ENCODE measurements around the gene CNGA4. TPM values are rescaled to one million over a fixed set of nuclear protein-coding genes. Genes with fewer than 3 reads are reported as not detected.

Gene CNGA4
- total and polyA plus RNA-seq, 2 of the 13 experiments (the other 11 are each of a cell fraction or from before 2014, with no cell fraction given), result 0.03 TPM; not detected in 1

DNA sequence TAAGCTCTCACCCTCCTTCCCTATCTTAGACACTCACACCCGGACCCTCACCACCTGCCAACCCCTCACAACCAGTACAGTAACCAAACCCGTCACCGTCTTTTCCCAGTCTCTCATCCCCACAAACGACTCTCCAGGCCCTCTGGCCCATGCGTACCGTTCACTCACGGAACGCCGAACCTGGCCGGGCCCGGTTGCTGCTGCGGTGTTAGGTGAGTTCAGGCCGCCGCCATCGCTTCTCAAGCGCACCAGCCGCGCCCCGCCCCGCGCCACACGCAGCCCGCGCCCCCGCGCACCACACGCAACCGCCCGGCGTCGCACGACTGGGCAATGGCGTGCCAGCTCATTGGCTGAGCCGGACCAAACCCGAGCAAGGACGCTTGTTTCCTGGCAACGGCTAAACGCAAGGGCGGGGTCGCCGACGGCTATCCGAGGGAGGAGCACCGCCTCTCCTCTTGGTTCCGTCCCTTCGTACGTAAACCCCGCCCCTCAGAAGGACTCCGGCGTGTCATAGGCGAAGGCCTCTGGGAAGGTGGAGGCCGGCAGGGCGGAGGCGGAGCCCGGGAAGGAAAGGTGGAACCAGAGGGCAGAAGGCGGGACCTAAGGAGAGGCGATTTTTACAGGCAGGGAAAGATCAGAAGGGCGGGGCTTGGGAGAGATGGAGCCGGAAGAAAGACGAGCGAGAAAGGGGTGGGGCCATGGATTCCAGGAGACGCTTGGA, 4.3 kb upstream of the CNGA4 start, which contains the start of gene FHIP1B (continued):
- TF ChIP-seq ZNF775 (CRISPR knock-in tag; IDR thresholded peaks at IDR 0.05; ENCODE audit: borderline replicate concordance) (no peak), YEATS4 (CRISPR knock-in tag; IDR thresholded peaks at IDR 0.05; ENCODE audit: borderline replicate concordance) (peak; percentile 82), ZNF766 (CRISPR knock-in tag; IDR thresholded peaks at IDR 0.05; ENCODE audit: borderline replicate concordance) (no peak), TOE1 (CRISPR knock-in tag; IDR thresholded peaks at IDR 0.05) (no peak), KLF15 (CRISPR knock-in tag; IDR thresholded peaks at IDR 0.05; ENCODE audit: borderline replicate concordance) (no peak), KDM5B (CRISPR knock-in tag; IDR thresholded peaks at IDR 0.05; ENCODE audit: borderline replicate concordance) (peak; percentile 31; the same call in 1 of the 2 replicates), HMGA1 (CRISPR knock-in tag; conservative IDR thresholded peaks at IDR 0.05) (no peak), RBM22 (optimal IDR thresholded peaks at IDR 0.05; ENCODE audit: low read length) (no peak), KLF16 (CRISPR knock-in tag; IDR thresholded peaks at IDR 0.05) (no peak), HOXA7 (CRISPR knock-in tag; IDR thresholded peaks at IDR 0.05) (no peak), ZSCAN30 (CRISPR knock-in tag; IDR thresholded peaks at IDR 0.05) (no peak), MBNL3 (CRISPR knock-in tag; conservative IDR thresholded peaks at IDR 0.05) (no peak), NCOA5 (CRISPR knock-in tag; IDR thresholded peaks at IDR 0.05) (no peak), ZNF44 (CRISPR knock-in tag; IDR thresholded peaks at IDR 0.05) (no peak), SALL1 (CRISPR knock-in tag; IDR thresholded peaks at IDR 0.05) (peak; percentile 84), YEATS2 (CRISPR knock-in tag; IDR thresholded peaks at IDR 0.05; ENCODE audit: borderline replicate concordance) (peak; percentile 47; the same call in 1 of the 2 replicates), HES4 (CRISPR knock-in tag; IDR thresholded peaks at IDR 0.05; ENCODE audit: borderline replicate concordance) (no peak), RAD51 (IDR thresholded peaks at IDR 0.05; ENCODE audit: borderline replicate concordance) (no peak), EHMT2 (IDR thresholded peaks at IDR 0.05; ENCODE audit: borderline replicate concordance, low read depth, low read length) (no peak)
- TF ChIP-seq, protein P1, sequence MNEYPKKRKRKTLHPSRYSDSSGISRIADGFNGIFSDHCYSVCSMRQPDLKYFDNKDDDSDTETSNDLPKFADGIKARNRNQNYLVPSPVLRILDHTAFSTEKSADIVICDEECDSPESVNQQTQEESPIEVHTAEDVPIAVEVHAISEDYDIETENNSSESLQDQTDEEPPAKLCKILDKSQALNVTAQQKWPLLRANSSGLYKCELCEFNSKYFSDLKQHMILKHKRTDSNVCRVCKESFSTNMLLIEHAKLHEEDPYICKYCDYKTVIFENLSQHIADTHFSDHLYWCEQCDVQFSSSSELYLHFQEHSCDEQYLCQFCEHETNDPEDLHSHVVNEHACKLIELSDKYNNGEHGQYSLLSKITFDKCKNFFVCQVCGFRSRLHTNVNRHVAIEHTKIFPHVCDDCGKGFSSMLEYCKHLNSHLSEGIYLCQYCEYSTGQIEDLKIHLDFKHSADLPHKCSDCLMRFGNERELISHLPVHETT (CRISPR knock-in tag; conservative IDR thresholded peaks at IDR 0.05), result no peak
- TF ChIP-seq, protein P2, sequence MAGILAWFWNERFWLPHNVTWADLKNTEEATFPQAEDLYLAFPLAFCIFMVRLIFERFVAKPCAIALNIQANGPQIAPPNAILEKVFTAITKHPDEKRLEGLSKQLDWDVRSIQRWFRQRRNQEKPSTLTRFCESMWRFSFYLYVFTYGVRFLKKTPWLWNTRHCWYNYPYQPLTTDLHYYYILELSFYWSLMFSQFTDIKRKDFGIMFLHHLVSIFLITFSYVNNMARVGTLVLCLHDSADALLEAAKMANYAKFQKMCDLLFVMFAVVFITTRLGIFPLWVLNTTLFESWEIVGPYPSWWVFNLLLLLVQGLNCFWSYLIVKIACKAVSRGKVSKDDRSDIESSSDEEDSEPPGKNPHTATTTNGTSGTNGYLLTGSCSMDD (CRISPR knock-in tag; IDR thresholded peaks at IDR 0.05), result no peak
- TF ChIP-seq, protein P3, sequence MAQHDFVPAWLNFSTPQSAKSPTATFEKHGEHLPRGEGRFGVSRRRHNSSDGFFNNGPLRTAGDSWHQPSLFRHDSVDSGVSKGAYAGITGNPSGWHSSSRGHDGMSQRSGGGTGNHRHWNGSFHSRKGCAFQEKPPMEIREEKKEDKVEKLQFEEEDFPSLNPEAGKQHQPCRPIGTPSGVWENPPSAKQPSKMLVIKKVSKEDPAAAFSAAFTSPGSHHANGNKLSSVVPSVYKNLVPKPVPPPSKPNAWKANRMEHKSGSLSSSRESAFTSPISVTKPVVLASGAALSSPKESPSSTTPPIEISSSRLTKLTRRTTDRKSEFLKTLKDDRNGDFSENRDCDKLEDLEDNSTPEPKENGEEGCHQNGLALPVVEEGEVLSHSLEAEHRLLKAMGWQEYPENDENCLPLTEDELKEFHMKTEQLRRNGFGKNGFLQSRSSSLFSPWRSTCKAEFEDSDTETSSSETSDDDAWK (CRISPR knock-in tag; IDR thresholded peaks at IDR 0.05), result no peak
